Stomach (tissue), 9 donors: ENCODE data around the gene FNBP1L. TPM values are rescaled to one million over a fixed set of nuclear protein-coding genes. Genes with fewer than 3 reads are reported as not detected.

ENCODE experiments used
- DNase-seq, 2 donors: peaks; one replicate each; pipeline versions ENCODE4 v3.0.0 to v3.0.0-alpha.2; 2013 to 2019
- H3K27ac ChIP-seq, 5 donors: fragments of 200-600 bp in 4 of 5; sonication (generic) in 4 of 5; one replicate each; pipeline ENCODE4 v1.5.1; 2013 to 2019; ENCODE audit warnings: mild to moderate bottlenecking in 1 of 5, moderate library complexity in 1 of 5
- H3K27me3 ChIP-seq, 3 donors: fragments of 200-600 bp; sonication (generic); one replicate each; pipeline ENCODE4 v1.5.1; 2017 to 2019; ENCODE audit warnings: mixed run types in 1 of 3
- H3K36me3 ChIP-seq, 4 donors: fragments of 200-600 bp; sonication (generic); 1 replicate in 3 of 4; 2 replicates in 1 of 4; pipeline ENCODE4 v1.5.1; 2016 to 2019
- H3K4me1 ChIP-seq, 4 donors: fragments of 200-600 bp; sonication (generic); one replicate each; pipeline ENCODE4 v1.5.1; 2016 to 2019
- H3K4me3 ChIP-seq, 4 donors: fragments of 200-600 bp; sonication (generic) in 3 of 4; one replicate each; pipeline ENCODE4 v1.5.1; 2016 to 2019; ENCODE audit warnings: mild to moderate bottlenecking in 1 of 4
- H3K9me3 ChIP-seq, 4 donors: fragments of 200-600 bp; sonication (generic); one replicate each; pipeline ENCODE4 v1.5.1; 2016 to 2019
- CTCF ChIP-seq, 7 experiments: fragments of 450-650 bp in 4 of 7; fragments of 200-600 bp in 3 of 7; sonication (generic) in 3 of 7; IDR thresholded peaks; one replicate each; pipeline ENCODE4 v1.5.1; 2016 to 2019; ENCODE audit warnings: antibody characterized with exemption in 7 of 7, control low read depth in 2 of 7, mild to moderate bottlenecking in 1 of 7
- EP300 ChIP-seq: sonication (generic); formaldehyde crosslinking; IDR thresholded peaks from one replicate; pipeline ENCODE4 v1.6.1; 2017; ENCODE audit warnings: antibody characterized with exemption
- POLR2A ChIP-seq, 4 donors: fragments of 450-650 bp; IDR thresholded peaks; one replicate each; pipeline ENCODE4 v1.6.1; 2016; ENCODE audit warnings: antibody characterized with exemption in 4 of 4, control low read depth in 2 of 4, mild to moderate bottlenecking in 1 of 4, moderate library complexity in 1 of 4
- POLR2AphosphoS5 ChIP-seq, 3 donors: sonication (generic); formaldehyde crosslinking; IDR thresholded peaks; one replicate each; pipeline ENCODE4 v1.6.1; 2016; ENCODE audit warnings: antibody characterized with exemption in 3 of 3
- WGBS, 5 donors: extraction: QIAGEN DNeasy Blood & Tissue Kit in 3 of 5; methylation state at CpG; one replicate each; pipeline versions ENCODE4 v1.1.5 to v1.1.7; 2013 to 2018; 5-methylcytosine and 5-hydroxymethylcytosine counted together
- intact Hi-C: fragments of 100-400 bp; cut with DNase I; formaldehyde crosslinking; loops from one replicate; pipeline ENCODE4 v1.15.1; 2023; ENCODE audit warnings: low total_unique reads
- polyA plus RNA-seq, 3 donors: library from polyadenylated mRNA; stranded (reverse); fragments of 200-250 nt; gene quantifications; one replicate each; pipeline ENCODE4 v1.2.3, GENCODE V29; 2013
- total RNA-seq, 5 donors: library from RNA; depleted of rRNA; stranded (reverse); fragments of >200 nt; gene quantifications; one replicate each; pipeline versions ENCODE4 v1.1.0 to v1.2.3, GENCODE V29; 2014 to 2016
- donor health status: healthy with polysubstance abuse.
- donor health status: Bipolar disorder and iron deficiency.
- donor health status: healthy.

FNBP1L gene
- total and polyA plus RNA-seq, 8 donors: 9.2 to 74.0 (median 29.2) TPM

GRCh38 chr1:93499533-93499932 is 51.6 kb downstream of the FNBP1L start:
- H3K27ac ChIP-seq: no peak overlapping the region
- H3K4me3 ChIP-seq: no peak overlapping the region
- TF ChIP-seq CTCF (IDR thresholded peaks at IDR 0.05): no peak
- TF ChIP-seq POLR2AphosphoS5 (IDR thresholded peaks at IDR 0.05): no peak
- TF ChIP-seq POLR2A (IDR thresholded peaks at IDR 0.05): no peak
- TF ChIP-seq EP300: no peak
- DNase-seq: no peak
- peaks cover 0 to 4% (median 0%) of the 10 kb centered on the region in 4 donors for H3K36me3 ChIP-seq
- H3K4me1 ChIP-seq: peaks cover 0 to 7% (median 0%) of the 10 kb centered on the region in 4 donors
- intact Hi-C loops: no loop called here
- H3K9me3 ChIP-seq: no peaks in the 10 kb centered on the region
- 91 to 96% (median 94%) methylated on average over 4 of the region's 4 CpGs for WGBS, 5 donors
- no peaks in the 10 kb centered on the region for H3K27me3 ChIP-seq

GRCh38 chr1:93500275-93500674 is 52.4 kb downstream of the FNBP1L start:
- H3K27ac ChIP-seq: no peak overlapping the region
- peaks cover 0 to 4% (median 0%) of the 10 kb centered on the region in 4 donors for H3K36me3 ChIP-seq
- H3K4me3 ChIP-seq: no peak overlapping the region
- 78 to 96% (median 93%) methylated on average over 2 of the region's 2 CpGs for WGBS, 5 donors
- no peaks in the 10 kb centered on the region for H3K27me3 ChIP-seq
- intact Hi-C loops: no loop called here
- TF ChIP-seq POLR2AphosphoS5 (IDR thresholded peaks at IDR 0.05): no peak
- TF ChIP-seq EP300: no peak
- no peak for TF ChIP-seq CTCF (IDR thresholded peaks at IDR 0.05)
- TF ChIP-seq POLR2A (IDR thresholded peaks at IDR 0.05): no peak
- DNase-seq: no peak
- no peaks in the 10 kb centered on the region for H3K9me3 ChIP-seq
- H3K4me1 ChIP-seq: peaks cover 0 to 7% (median 0%) of the 10 kb centered on the region in 4 donors

- no peaks in the 10 kb centered on the region for H3K27me3 ChIP-seq
- no peak for TF ChIP-seq POLR2AphosphoS5 (IDR thresholded peaks at IDR 0.05)
- no peak for TF ChIP-seq POLR2A (IDR thresholded peaks at IDR 0.05)
- no peak for TF ChIP-seq EP300
- no peak for TF ChIP-seq CTCF (IDR thresholded peaks at IDR 0.05)
- H3K4me3 ChIP-seq: no peak overlapping the region
- no peaks in the 10 kb centered on the region for H3K9me3 ChIP-seq
- intact Hi-C loops: no loop called here
- H3K4me1 ChIP-seq: peaks cover 0 to 12% (median 0%) of the 10 kb centered on the region in 4 donors
- H3K36me3 ChIP-seq: peaks cover 0 to 4% (median 0%) of the 10 kb centered on the region in 4 donors
- H3K27ac ChIP-seq: no peak overlapping the region
- 90 to 96% (median 94%) methylated on average over 3 of the region's 3 CpGs for WGBS, 5 donors
- DNase-seq: no peak
Observed at GRCh38 chr1:93501399-93501798, 53.5 kb downstream of the FNBP1L start.

- WGBS, 5 donors: 25 to 48% (median 37%) methylated on average over 1 of the region's 1 CpG
- Histone ChIP-seq H3K9me3 (no peaks in the 10 kb centered on the region), H3K36me3 (peaks cover 0 to 4% (median 0%) of the 10 kb centered on the region in 4 donors), H3K4me3 (no peak overlapping the region), H3K4me1 (peaks cover 0 to 12% (median 0%) of the 10 kb centered on the region in 4 donors), H3K27ac (no peak overlapping the region), H3K27me3 (no peaks in the 10 kb centered on the region)
- TF ChIP-seq POLR2A (IDR thresholded peaks at IDR 0.05) (no peak), EP300 (no peak), POLR2AphosphoS5 (IDR thresholded peaks at IDR 0.05) (no peak), CTCF (IDR thresholded peaks at IDR 0.05) (no peak)
- no peak for DNase-seq
- intact Hi-C loops: no loop called here
Observed at GRCh38 chr1:93501829-93502369, 54.0 kb downstream of the FNBP1L start.
